Transverse colon (tissue), 4 donors: ENCODE results near the gene CLCNKB. TPM values are rescaled to one million over a fixed set of nuclear protein-coding genes. Genes with fewer than 3 reads are reported as not detected.

Experiments used
- DNase-seq: peaks from one replicate; pipeline ENCODE4 v3.0.0-alpha.2; 2019
- H3K27ac ChIP-seq, 4 donors: fragments of 200-600 bp; sonication (generic); 2 replicates each; pipeline ENCODE4 v1.5.1; 2016 to 2018; ENCODE audit warnings: inconsistent platforms in 4 of 4
- H3K27me3 ChIP-seq: fragments of 200-600 bp; sonication (generic); 2 replicates; pipeline ENCODE4 v1.5.1; 2017; ENCODE audit warnings: inconsistent platforms
- H3K36me3 ChIP-seq, 4 donors: fragments of 200-600 bp; sonication (generic); 2 replicates each; pipeline ENCODE4 v1.5.1; 2017 to 2019; ENCODE audit warnings: inconsistent platforms in 4 of 4
- H3K4me1 ChIP-seq, 4 donors: fragments of 200-600 bp; sonication (generic); 2 replicates each; pipeline ENCODE4 v1.5.1; 2017 to 2020; ENCODE audit warnings: inconsistent platforms in 4 of 4
- H3K4me3 ChIP-seq, 4 donors: fragments of 200-600 bp; sonication (generic); 1 replicate in 1 of 4; 2 replicates in 3 of 4; pipeline versions ENCODE4 v1.5.1 to v1.6.1; 2017 to 2019; ENCODE audit warnings: inconsistent platforms in 4 of 4
- H3K9me3 ChIP-seq, 2 donors: fragments of 200-600 bp; sonication (generic); 2 replicates each; pipeline ENCODE4 v1.5.1; 2017 to 2019; ENCODE audit warnings: inconsistent platforms in 2 of 2
- EP300 ChIP-seq: sonication (generic); formaldehyde crosslinking; IDR thresholded peaks from one replicate; pipeline ENCODE4 v1.6.1; 2017; ENCODE audit warnings: antibody characterized with exemption, low read depth
- POLR2A ChIP-seq: fragments of 450-650 bp; IDR thresholded peaks from one replicate; pipeline ENCODE4 v1.6.1; 2016; ENCODE audit warnings: antibody characterized with exemption, mild to moderate bottlenecking, moderate library complexity
- POLR2AphosphoS5 ChIP-seq, 3 donors: sonication (generic); formaldehyde crosslinking; IDR thresholded peaks; one replicate each; pipeline ENCODE4 v1.6.1; 2016; ENCODE audit warnings: antibody characterized with exemption in 3 of 3
- WGBS, 2 donors: methylation state at CpG; one replicate each; pipeline ENCODE4 v1.1.5; 2018; ENCODE audit warnings: low coverage in 1 of 2; 5-methylcytosine and 5-hydroxymethylcytosine counted together
- in situ Hi-C, 4 donors: fragments of 200-750 bp; cut with MboI; loops; one replicate each; pipeline versions ENCODE4 v1.15.0 to v1.15.1; 2017; ENCODE audit warnings: low sequenced_read_pairs in 3 of 4, low pct_ligation_motif_present in 1 of 4, low pct_unique_long_range_greater_than_20kb in 1 of 4
- intact Hi-C: fragments of 100-400 bp; cut with DNase I; formaldehyde crosslinking; loops from one replicate; pipeline ENCODE4 v1.15.1; 2023; ENCODE audit warnings: low total_unique reads
- total RNA-seq, 4 donors: library from RNA; depleted of rRNA; stranded (reverse); fragments of >200 nt; gene quantifications; one replicate each; pipeline ENCODE4 v1.1.0, GENCODE V29; 2016
- TF ChIP-seq, protein P1 (sequence below), 5 experiments: fragments of 200-600 bp in 3 of 5; fragments of 450-650 bp in 2 of 5; sonication (generic) in 3 of 5; IDR thresholded peaks; 1 replicate in 2 of 5; 2 replicates in 3 of 5; pipeline ENCODE4 v1.5.1; 2016 to 2017; ENCODE audit warnings: antibody characterized with exemption in 5 of 5, inconsistent platforms in 3 of 5, mild to moderate bottlenecking in 2 of 5, moderate library complexity in 1 of 5

CLCNKB gene
- total RNA-seq, 4 donors from 2014 or later, result 0.48 to 1.1 TPM; not detected in 2

DNA sequence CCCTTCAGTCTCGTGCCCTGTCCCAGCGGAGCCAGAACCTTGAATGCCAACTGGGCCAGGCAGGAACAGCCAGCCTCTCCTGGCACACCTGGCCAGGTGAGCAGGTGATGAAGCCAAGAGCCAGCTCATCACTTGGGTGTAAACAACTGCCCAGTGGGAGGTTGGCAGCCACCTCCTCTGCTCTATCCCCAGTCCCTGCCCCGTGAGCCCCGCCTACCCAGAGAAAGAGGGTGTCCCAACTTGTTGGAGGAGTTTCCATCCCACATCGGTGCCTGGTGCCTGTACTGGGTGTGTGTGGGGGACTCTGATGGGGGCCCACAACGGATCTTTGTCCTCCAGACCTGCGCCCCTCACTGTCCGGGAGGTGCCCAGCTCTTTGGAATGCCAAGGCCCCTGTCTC is 47.7 kb downstream of the CLCNKB start:
- no peak for TF ChIP-seq POLR2AphosphoS5 (IDR thresholded peaks at IDR 0.05)
- no peaks in the 10 kb centered on the region for H3K9me3 ChIP-seq
- no peak overlapping the region for H3K27ac ChIP-seq
- no peaks in the 10 kb centered on the region for H3K4me1 ChIP-seq
- in situ Hi-C loops (loop anchor here in 1 of 4 donors (25.0 kb wide), 1 partner anchor 271 kb away; the partner anchor contains the start of genes FBXO42 and SZRD1), intact Hi-C loops (no loop called here)
- no peak overlapping the region for H3K4me3 ChIP-seq
- H3K36me3 ChIP-seq, result no peaks in the 10 kb centered on the region
- DNase-seq, result no peak
- H3K27me3 ChIP-seq, result peaks cover 5% of the 10 kb centered on the region
- WGBS, 2 donors, result 53% methylated on average over 8 of the region's 8 CpGs; no CpG with 5 or more reads in 1 of the 2 donors

DNA sequence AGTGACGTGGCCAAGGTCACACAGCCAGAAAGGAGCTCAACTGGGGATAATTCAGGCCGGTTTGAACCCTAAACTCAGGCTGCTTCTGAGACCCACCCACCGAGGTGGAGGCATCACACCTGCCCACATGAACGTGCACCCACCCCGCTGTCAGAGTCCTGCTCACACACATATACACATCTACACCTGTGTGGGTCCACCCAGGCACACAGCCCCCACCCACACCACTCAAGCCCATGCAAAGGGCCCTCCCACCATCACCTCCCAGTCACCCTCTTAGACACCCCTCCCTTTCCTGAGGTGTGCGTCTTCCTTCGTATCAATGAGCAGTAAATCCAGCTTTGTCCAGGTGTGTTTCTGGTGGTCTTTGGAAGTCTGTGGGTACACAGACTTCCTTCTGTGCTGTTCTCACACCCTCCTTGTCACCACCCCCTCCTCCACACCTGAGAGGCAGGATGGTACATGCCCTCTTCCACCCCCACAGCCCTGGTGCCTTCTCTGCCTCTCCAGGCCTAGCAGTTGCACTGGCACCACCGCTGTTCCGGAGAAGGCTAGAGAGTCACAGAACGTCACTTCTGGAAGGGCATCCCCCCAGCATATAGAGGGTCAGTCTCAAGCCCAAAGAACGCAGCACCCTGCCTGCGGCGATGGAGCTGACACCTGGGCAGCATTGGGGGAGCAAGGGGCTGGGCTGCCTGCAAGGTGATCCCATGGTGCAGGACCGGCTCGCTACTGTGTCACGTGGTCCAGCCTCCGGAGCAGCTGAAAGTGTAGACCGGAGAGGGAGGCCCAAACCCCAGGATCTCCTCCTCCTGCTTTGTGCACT is 48.7 kb downstream of the CLCNKB start:
- H3K4me3 ChIP-seq, result no peak overlapping the region
- peaks cover 5% of the 10 kb centered on the region for H3K27me3 ChIP-seq
- no peak overlapping the region for H3K27ac ChIP-seq
- no peak for TF ChIP-seq POLR2A
- TF ChIP-seq, protein P1, sequence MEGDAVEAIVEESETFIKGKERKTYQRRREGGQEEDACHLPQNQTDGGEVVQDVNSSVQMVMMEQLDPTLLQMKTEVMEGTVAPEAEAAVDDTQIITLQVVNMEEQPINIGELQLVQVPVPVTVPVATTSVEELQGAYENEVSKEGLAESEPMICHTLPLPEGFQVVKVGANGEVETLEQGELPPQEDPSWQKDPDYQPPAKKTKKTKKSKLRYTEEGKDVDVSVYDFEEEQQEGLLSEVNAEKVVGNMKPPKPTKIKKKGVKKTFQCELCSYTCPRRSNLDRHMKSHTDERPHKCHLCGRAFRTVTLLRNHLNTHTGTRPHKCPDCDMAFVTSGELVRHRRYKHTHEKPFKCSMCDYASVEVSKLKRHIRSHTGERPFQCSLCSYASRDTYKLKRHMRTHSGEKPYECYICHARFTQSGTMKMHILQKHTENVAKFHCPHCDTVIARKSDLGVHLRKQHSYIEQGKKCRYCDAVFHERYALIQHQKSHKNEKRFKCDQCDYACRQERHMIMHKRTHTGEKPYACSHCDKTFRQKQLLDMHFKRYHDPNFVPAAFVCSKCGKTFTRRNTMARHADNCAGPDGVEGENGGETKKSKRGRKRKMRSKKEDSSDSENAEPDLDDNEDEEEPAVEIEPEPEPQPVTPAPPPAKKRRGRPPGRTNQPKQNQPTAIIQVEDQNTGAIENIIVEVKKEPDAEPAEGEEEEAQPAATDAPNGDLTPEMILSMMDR (IDR thresholded peaks at IDR 0.05), result no peak
- no peak for TF ChIP-seq POLR2AphosphoS5 (IDR thresholded peaks at IDR 0.05)
- no peak for TF ChIP-seq EP300
- no peaks in the 10 kb centered on the region for H3K4me1 ChIP-seq
- intact Hi-C loops, result no loop called here
- no peaks in the 10 kb centered on the region for H3K36me3 ChIP-seq
- no peak for DNase-seq
- WGBS, 2 donors, result 81 to 94% methylated on average over 3 to 16 of the region's 18 CpGs
- in situ Hi-C loops, result loop anchor here in 1 of 4 donors (25.0 kb wide), 1 partner anchor 270 kb away; the partner anchor contains the start of genes FBXO42 and SZRD1
- no peaks in the 10 kb centered on the region for H3K9me3 ChIP-seq

DNA sequence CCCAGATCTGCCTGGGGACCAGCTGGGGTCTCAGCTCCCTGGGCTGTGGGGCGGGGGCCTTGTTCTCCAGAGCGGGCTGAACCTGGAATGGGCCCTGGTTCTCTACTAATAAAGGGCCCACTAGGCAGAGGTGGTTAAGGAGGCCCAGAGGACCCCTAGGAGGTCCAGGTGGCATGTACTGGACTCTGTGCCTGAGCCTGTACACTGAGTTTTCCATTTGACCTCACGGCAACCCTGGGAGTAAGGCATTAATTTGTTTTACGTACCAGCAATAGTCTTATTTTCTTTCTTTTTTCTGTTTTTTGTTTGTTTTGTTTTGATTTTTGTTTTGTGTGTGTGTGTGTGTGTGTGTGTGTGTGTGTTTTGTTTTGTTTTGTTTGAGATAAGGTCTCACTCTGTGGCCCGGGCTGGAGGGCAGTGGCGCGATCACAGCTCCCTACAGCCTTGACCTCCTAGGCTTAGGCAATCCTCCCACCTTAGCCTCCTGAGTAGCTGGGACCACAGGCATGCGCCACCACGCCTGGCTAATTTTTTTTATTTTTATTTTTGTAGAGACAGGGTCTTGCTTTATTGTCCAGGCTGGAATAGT is 49.4 kb downstream of the CLCNKB start:
- in situ Hi-C loops (loop anchor here in 1 of 4 donors (25.0 kb wide), 1 partner anchor 269 kb away; the partner anchor contains the start of genes FBXO42 and SZRD1), intact Hi-C loops (no loop called here)
- no peak overlapping the region for H3K27ac ChIP-seq

DNA sequence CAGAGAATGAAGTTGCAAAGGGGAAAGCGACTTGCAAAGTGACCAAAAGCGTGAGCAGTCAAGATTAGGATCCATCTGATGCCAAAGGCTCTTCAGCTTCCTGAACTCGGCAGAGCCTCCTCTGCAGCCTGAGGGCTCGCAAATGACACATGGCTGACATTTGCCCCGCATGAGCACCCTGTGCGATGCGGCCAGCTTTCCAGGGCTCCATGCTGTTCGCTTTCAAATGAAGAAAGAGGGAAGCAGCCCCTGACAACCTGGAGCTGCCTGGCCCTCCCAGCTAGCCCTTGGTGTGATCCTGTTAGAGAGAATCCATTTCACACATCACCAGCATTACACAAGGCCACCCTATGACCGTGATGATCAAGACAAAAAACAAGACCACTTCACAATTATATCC is 50.0 kb downstream of the CLCNKB start:
- TF ChIP-seq, protein P1 (IDR thresholded peaks at IDR 0.05), result no peak
- TF ChIP-seq POLR2A (no peak), POLR2AphosphoS5 (IDR thresholded peaks at IDR 0.05) (no peak), EP300 (no peak)
- Histone ChIP-seq H3K27ac (no peak overlapping the region), H3K4me3 (no peak overlapping the region), H3K27me3 (peaks cover 5% of the 10 kb centered on the region), H3K36me3 (no peaks in the 10 kb centered on the region), H3K9me3 (no peaks in the 10 kb centered on the region), H3K4me1 (no peaks in the 10 kb centered on the region)
- WGBS, 2 donors, result 70% methylated on average over 9 of the region's 9 CpGs; no CpG with 5 or more reads in 1 of the 2 donors
- in situ Hi-C loops (loop anchor here in 1 of 4 donors (25.0 kb wide), 1 partner anchor 269 kb away; the partner anchor contains the start of genes FBXO42 and SZRD1), intact Hi-C loops (no loop called here)
- DNase-seq, result no peak

More for the DNA sequence above, 49.4 kb downstream of the CLCNKB start:
- no peaks in the 10 kb centered on the region for H3K36me3 ChIP-seq
- WGBS, 2 donors, result 88 to 93% methylated on average over 3 to 9 of the region's 9 CpGs
- H3K9me3 ChIP-seq, result no peaks in the 10 kb centered on the region
- TF ChIP-seq EP300, result no peak
- TF ChIP-seq POLR2AphosphoS5 (IDR thresholded peaks at IDR 0.05), result no peak
- no peak for TF ChIP-seq POLR2A
- TF ChIP-seq, protein P1 (IDR thresholded peaks at IDR 0.05), result no peak
- peaks cover 5% of the 10 kb centered on the region for H3K27me3 ChIP-seq
- no peak for DNase-seq
- H3K4me3 ChIP-seq, result no peak overlapping the region
- H3K4me1 ChIP-seq, result no peaks in the 10 kb centered on the region
